Neural crest cell (in vitro differentiated cells): ENCODE results near the gene ZNF423. TPM values are rescaled to one million over a fixed set of nuclear protein-coding genes. Genes with fewer than 3 reads are reported as not detected.

ENCODE experiments used
- DNase-seq: peaks from one replicate; pipeline ENCODE4 v3.0.0; 2021; ENCODE audit warnings: low read depth, mixed read lengths, low spot score
- H3K27ac Mint-ChIP-seq: one replicate; pipeline ENCODE4 v1.8.0; 2021; ENCODE audit warnings: mild to moderate bottlenecking, mixed read lengths; ENCODE audit not compliant: unreplicated experiment
- H3K27me3 Mint-ChIP-seq: 2 replicates; pipeline ENCODE4 v1.8.0; 2021; ENCODE audit warnings: low read depth, mild to moderate bottlenecking, mixed read lengths
- H3K36me3 Mint-ChIP-seq: 2 replicates; pipeline ENCODE4 v1.8.0; 2021; ENCODE audit warnings: low read depth, mild to moderate bottlenecking, mixed read lengths
- H3K4me1 Mint-ChIP-seq: 2 replicates; pipeline ENCODE4 v1.8.0; 2021; ENCODE audit warnings: mixed read lengths
- H3K4me3 Mint-ChIP-seq: one replicate; pipeline ENCODE4 v1.8.0; 2021; ENCODE audit warnings: mild to moderate bottlenecking, mixed read lengths
- H3K9me3 Mint-ChIP-seq: 2 replicates; pipeline ENCODE4 v1.8.0; 2021; ENCODE audit warnings: mixed read lengths
- CTCF ChIP-seq: fragments of 200-600 bp; sonication (generic); conservative IDR thresholded peaks from 2 replicates; pipeline ENCODE4 v1.5.0; 2021; ENCODE audit warnings: antibody characterized with exemption, mild to moderate bottlenecking
- total RNA-seq: library from RNA; stranded (reverse); gene quantifications from 2 replicates; pipeline ENCODE4 v1.2.1, GENCODE V29; 2021

Gene ZNF423
- total RNA-seq, 1 donor from 2014 or later: 55.4 TPM

GRCh38 chr16:49473773-49474172 is 382.1 kb downstream of the ZNF423 start:
- no peaks in the 10 kb centered on the region for H3K4me1 Mint-ChIP-seq
- no peaks in the 10 kb centered on the region for H3K36me3 Mint-ChIP-seq
- no peaks in the 10 kb centered on the region for H3K27me3 Mint-ChIP-seq
- H3K4me3 Mint-ChIP-seq: no peak overlapping the region
- H3K27ac Mint-ChIP-seq: no peak overlapping the region
- no peak for DNase-seq
- no peak for TF ChIP-seq CTCF
- H3K9me3 Mint-ChIP-seq: no peaks in the 10 kb centered on the region

- Mint-ChIP-seq H3K9me3 (no peaks in the 10 kb centered on the region), H3K4me1 (no peaks in the 10 kb centered on the region), H3K36me3 (no peaks in the 10 kb centered on the region), H3K27ac (no peak overlapping the region), H3K4me3 (no peak overlapping the region), H3K27me3 (no peaks in the 10 kb centered on the region)
- no peak for TF ChIP-seq CTCF
- DNase-seq: no peak
Observed at GRCh38 chr16:49473131-49473530, 382.8 kb downstream of the ZNF423 start.

GRCh38 chr16:49472598-49472997 is 383.3 kb downstream of the ZNF423 start:
- TF ChIP-seq CTCF: no peak
- DNase-seq: no peak
- Mint-ChIP-seq H3K9me3 (no peaks in the 10 kb centered on the region), H3K27ac (no peak overlapping the region), H3K27me3 (no peaks in the 10 kb centered on the region), H3K4me3 (no peak overlapping the region), H3K4me1 (no peaks in the 10 kb centered on the region), H3K36me3 (no peaks in the 10 kb centered on the region)

- TF ChIP-seq CTCF: no peak
- H3K36me3 Mint-ChIP-seq: no peaks in the 10 kb centered on the region
- peaks cover 1% of the 10 kb centered on the region for H3K4me1 Mint-ChIP-seq
- no peak overlapping the region for H3K27ac Mint-ChIP-seq
- DNase-seq: no peak
- H3K27me3 Mint-ChIP-seq: peaks cover 5% of the 10 kb centered on the region
- no peaks in the 10 kb centered on the region for H3K9me3 Mint-ChIP-seq
- no peak overlapping the region for H3K4me3 Mint-ChIP-seq
Observed at GRCh38 chr16:49471038-49471727, 384.7 kb downstream of the ZNF423 start.

- H3K27me3 Mint-ChIP-seq: peaks cover 11% of the 10 kb centered on the region
- H3K27ac Mint-ChIP-seq: no peak overlapping the region
- H3K4me3 Mint-ChIP-seq: no peak overlapping the region
- peaks cover 4% of the 10 kb centered on the region for H3K4me1 Mint-ChIP-seq
- no peak for TF ChIP-seq CTCF
- no peaks in the 10 kb centered on the region for H3K36me3 Mint-ChIP-seq
- no peak for DNase-seq
- no peaks in the 10 kb centered on the region for H3K9me3 Mint-ChIP-seq
Observed at GRCh38 chr16:49470513-49470991, 385.4 kb downstream of the ZNF423 start.
